UCSD-AML1 (cell line): Measurements from ENCODE around the gene PI4K2B.
"Not testable (repeated sequence)": the region's sequence is repeated elsewhere in the genome, so short reads cannot be mapped to it uniquely, and the experiment has no call there.

ENCODE experiments used
- DNase-seq: peaks from one replicate; lab custom pipeline; 2025; ENCODE audit not compliant: unreplicated experiment; lab: John Stamatoyannopoulos, UW

Gene PI4K2B

GRCh38 chr4:25302626-25303025 lies 68.8 kb downstream of the PI4K2B start:
- DNase-seq, result no peak

GRCh38 chr4:25303578-25303977 lies 69.7 kb downstream of the PI4K2B start:
- DNase-seq, result no peak

GRCh38 chr4:25306518-25307057 lies 72.8 kb downstream of the PI4K2B start:
- no peak for DNase-seq

GRCh38 chr4:25307596-25307995 lies 73.8 kb downstream of the PI4K2B start:
- DNase-seq, result no peak

- DNase-seq, result no peak
Observed at GRCh38 chr4:25308306-25308705, 74.5 kb downstream of the PI4K2B start.

GRCh38 chr4:25308761-25309160 lies 74.9 kb downstream of the PI4K2B start:
- no peak for DNase-seq

GRCh38 chr4:25310066-25310802 lies 76.4 kb downstream of the PI4K2B start:
- no peak for DNase-seq

GRCh38 chr4:25310803-25311166 lies 77.0 kb downstream of the PI4K2B start:
- DNase-seq, result no peak

GRCh38 chr4:25312496-25313200 lies 78.8 kb downstream of the PI4K2B start, which contains the start of gene ZCCHC4:
ZCCHC4 (plus strand) TSS chr4:25312774; CDS start chr4:25312810, 36 bp downstream.
- DNase-seq, result peak; percentile 93

- DNase-seq, result no peak
Observed at GRCh38 chr4:25313201-25313895, 79.5 kb downstream of the PI4K2B start.

GRCh38 chr4:25320336-25320735 lies 86.5 kb downstream of the PI4K2B start:
- no peak for DNase-seq

- DNase-seq, result no peak
Observed at GRCh38 chr4:25320773-25321172, 86.9 kb downstream of the PI4K2B start.

- DNase-seq, result no peak
Observed at GRCh38 chr4:25321703-25322102, 87.9 kb downstream of the PI4K2B start.

GRCh38 chr4:25328463-25328862 lies 94.6 kb downstream of the PI4K2B start:
- not testable (repeated sequence) for DNase-seq
